Right lobe of liver (tissue), 4 donors: ENCODE measurements around the gene METTL8.

Experiments used
- CTCF ChIP-seq, 4 donors: fragments of 200-600 bp in 3 of 4; fragments of 450-650 bp in 1 of 4; IDR thresholded peaks; one replicate each; pipeline versions ENCODE4 v1.5.1 to v1.8.0; 2016 to 2022; ENCODE audit warnings: antibody characterized with exemption in 4 of 4, mild to moderate bottlenecking in 2 of 4
- POLR2A ChIP-seq: fragments of 450-650 bp; IDR thresholded peaks from one replicate; pipeline ENCODE4 v1.6.1; 2017; ENCODE audit warnings: antibody characterized with exemption, mild to moderate bottlenecking
- donor health status: DM: no; HTN: no; CAD: no.
- donor health status: DM: no; HTN: no; CAD: no.
- donor health status: DM: no; HTN: yes; CAD: no.

GRCh38 chr2:171475979-171476378, 42.2 kb upstream of the METTL8 start:
- no peak for TF ChIP-seq CTCF (IDR thresholded peaks at IDR 0.05)
- no peak for TF ChIP-seq POLR2A
